H1 (cell line): ENCODE data around the gene GCAT. TPM values are rescaled to one million over a fixed set of nuclear protein-coding genes. Genes with fewer than 3 reads are reported as not detected.
A peak's percentile ranks its signal among the peaks of the same experiment; 100 is the strongest.

Experiments
- CTCF ChIA-PET: fragments of 300-600 bp; sonication (Branson Sonifier 250); formaldehyde crosslinking; loops from one replicate; lab custom pipeline; 2021; ENCODE audit not compliant: partially characterized antibody; lab: Charles Lee
- POLR2A ChIA-PET: fragments of 300-600 bp; sonication (Branson Sonifier 250); formaldehyde crosslinking; loops from one replicate; lab custom pipeline; 2021; ENCODE audit warnings: inconsistent platforms; ENCODE audit not compliant: partially characterized antibody; lab: Charles Lee
- DNase-seq, 2 experiments: peaks; one replicate each; pipeline versions ENCODE4 v3.0.0 to v3.0.0-alpha.2; 2010 to 2022; ENCODE audit warnings: low spot score in 2 of 2, low read depth in 1 of 2, mixed read lengths in 1 of 2
- FAIRE-seq: peaks from 2 replicates; lab custom pipeline; 2011; peaks lifted over from hg19 to GRCh38; lab: Jason Lieb, UNC
- H2AFZ ChIP-seq: 2 replicates; pipeline ENCODE4 v1.8.1; 2012; ENCODE audit warnings: low read length, inconsistent platforms
- H2AK5ac ChIP-seq: 2 replicates; pipeline ENCODE4 v1.6.1; 2013; ENCODE audit warnings: low read depth, low read length
- H2BK120ac ChIP-seq: replicated peaks from 2 replicates; pipeline ENCODE3; 2013; ENCODE audit warnings: low read depth, low read length, inconsistent platforms
- H2BK12ac ChIP-seq: 2 replicates; pipeline ENCODE4 v1.6.1; 2013; ENCODE audit warnings: low read depth, low read length
- H2BK15ac ChIP-seq: 2 replicates; pipeline ENCODE4 v1.6.1; 2013; ENCODE audit warnings: low read length
- H2BK20ac ChIP-seq: 2 replicates; pipeline ENCODE4 v1.6.1; 2013; ENCODE audit warnings: low read length
- H2BK5ac ChIP-seq: 2 replicates; pipeline ENCODE4 v1.6.1; 2013; ENCODE audit warnings: low read depth, low read length
- H3K14ac ChIP-seq: 2 replicates; pipeline ENCODE4 v1.6.1; 2013; ENCODE audit warnings: inconsistent platforms; ENCODE audit not compliant: insufficient read length
- H3K18ac ChIP-seq: 2 replicates; pipeline ENCODE4 v1.6.1; 2013; ENCODE audit warnings: low read length; ENCODE audit errors: extremely low read depth
- H3K23ac ChIP-seq: 2 replicates; pipeline ENCODE4 v1.6.1; 2013; ENCODE audit warnings: inconsistent platforms; ENCODE audit not compliant: insufficient read length
- H3K23me2 ChIP-seq: 2 replicates; pipeline ENCODE4 v1.6.1; 2013; ENCODE audit warnings: low read depth, low read length
- H3K27ac ChIP-seq: 2 replicates; pipeline ENCODE4 v1.6.1; 2011; ENCODE audit warnings: low read depth, low read length, inconsistent platforms
- H3K27me3 ChIP-seq, 4 experiments: replicated peaks in 1 of 4; 1 replicate in 1 of 4; 2 replicates in 3 of 4; pipeline versions ENCODE4 v1.6.1 to v1.8.1; 2011 to 2013; ENCODE audit warnings: low read length in 3 of 4, mild to moderate bottlenecking in 3 of 4, inconsistent platforms in 2 of 4, mixed read lengths in 2 of 4, moderate library complexity in 1 of 4; ENCODE audit not compliant: control insufficient read depth in 3 of 4, insufficient read depth in 3 of 4; ENCODE audit errors: extremely low read depth in 1 of 4
- H3K36me3 ChIP-seq, 4 experiments: 2 replicates each; pipeline versions ENCODE4 v1.6.1 to v1.8.1; 2011 to 2013; ENCODE audit warnings: mild to moderate bottlenecking in 4 of 4, low read length in 3 of 4, moderate library complexity in 2 of 4, control low read depth in 1 of 4, inconsistent platforms in 1 of 4; ENCODE audit not compliant: insufficient read depth in 4 of 4, control insufficient read depth in 2 of 4
- H3K4ac ChIP-seq: replicated peaks from 2 replicates; pipeline ENCODE3; 2013; ENCODE audit warnings: low read length, low read depth, mixed read lengths, inconsistent platforms; ENCODE audit not compliant: insufficient read length
- H3K4me1 ChIP-seq, 4 experiments: replicated peaks in 1 of 4; 1 replicate in 1 of 4; 2 replicates in 3 of 4; pipeline versions ENCODE4 v1.6.1 to v1.8.1; 2011 to 2013; ENCODE audit warnings: low read length in 3 of 4, inconsistent platforms in 2 of 4, mixed read lengths in 1 of 4; ENCODE audit not compliant: insufficient read depth in 4 of 4, control insufficient read depth in 3 of 4
- H3K4me2 ChIP-seq, 2 experiments: 2 replicates each; pipeline versions ENCODE4 v1.6.1 to v1.8.1; 2011 to 2013; ENCODE audit warnings: low read depth in 2 of 2, low read length in 2 of 2, control low read depth in 1 of 2, inconsistent platforms in 1 of 2, mild to moderate bottlenecking in 1 of 2; ENCODE audit not compliant: insufficient read depth in 1 of 2
- H3K4me3 ChIP-seq, 4 experiments: fragments of 200-600, 300-600 bp in 1 of 4; sonication (generic), shearing (Covaris generic), sonication (Bioruptor Twin) in 1 of 4; 2 replicates each; pipeline versions ENCODE4 v1.5.1 to v1.8.1; 2011 to 2016; ENCODE audit warnings: low read length in 4 of 4, low read depth in 3 of 4, control low read depth in 2 of 4, inconsistent platforms in 2 of 4, mild to moderate bottlenecking in 2 of 4, mixed read lengths in 1 of 4, moderate library complexity in 1 of 4; ENCODE audit not compliant: insufficient read depth in 2 of 4; ENCODE audit errors: extremely low read depth in 1 of 4
- H3K56ac ChIP-seq: replicated peaks from 2 replicates; pipeline ENCODE3; 2013; ENCODE audit warnings: low read depth, mild to moderate bottlenecking, mixed read lengths, low read length, inconsistent platforms; ENCODE audit not compliant: insufficient read length
- H3K79me1 ChIP-seq: 2 replicates; pipeline ENCODE4 v1.6.1; 2013; ENCODE audit warnings: low read depth, low read length, control low read depth
- H3K79me2 ChIP-seq, 2 experiments: 2 replicates each; pipeline versions ENCODE4 v1.6.1 to v1.8.1; 2012 to 2013; ENCODE audit warnings: low read length in 2 of 2, mild to moderate bottlenecking in 2 of 2, inconsistent platforms in 1 of 2; ENCODE audit not compliant: insufficient read depth in 2 of 2, control insufficient read depth in 1 of 2
- H3K9ac ChIP-seq, 4 experiments: replicated peaks in 1 of 4; 1 replicate in 1 of 4; 2 replicates in 3 of 4; pipeline versions ENCODE4 v1.6.1 to v1.8.1; 2011 to 2013; ENCODE audit warnings: low read depth in 3 of 4, low read length in 3 of 4, control low read depth in 2 of 4, mild to moderate bottlenecking in 2 of 4, moderate library complexity in 2 of 4, inconsistent platforms in 1 of 4; ENCODE audit errors: extremely low read depth in 1 of 4
- H3K9me3 ChIP-seq, 2 experiments: 2 replicates each; pipeline versions ENCODE4 v1.6.1 to v1.8.1; 2012 to 2013; ENCODE audit warnings: mild to moderate bottlenecking in 2 of 2, moderate library complexity in 2 of 2, control low read depth in 1 of 2, inconsistent platforms in 1 of 2, low read depth in 1 of 2, low read length in 1 of 2, mixed read lengths in 1 of 2; ENCODE audit not compliant: insufficient read depth in 2 of 2
- H4K20me1 ChIP-seq, 2 experiments: replicated peaks in 1 of 2; 2 replicates each; pipeline versions ENCODE3 to v1.8.1; 2011 to 2013; ENCODE audit warnings: inconsistent platforms in 2 of 2, low read length in 2 of 2, mild to moderate bottlenecking in 1 of 2; ENCODE audit not compliant: insufficient read depth in 2 of 2, control insufficient read depth in 1 of 2
- H4K5ac ChIP-seq: 2 replicates; pipeline ENCODE4 v1.6.1; 2013; ENCODE audit warnings: low read length, low read depth, mixed read lengths, inconsistent platforms; ENCODE audit not compliant: insufficient read length
- H4K8ac ChIP-seq: 2 replicates; pipeline ENCODE4 v1.8.0; 2013; ENCODE audit warnings: mild to moderate bottlenecking, moderate library complexity, low read length, inconsistent platforms; ENCODE audit not compliant: insufficient read depth; ENCODE audit errors: extremely low read depth
- H4K91ac ChIP-seq: replicated peaks from 2 replicates; pipeline ENCODE3; 2013; ENCODE audit warnings: low read length, mixed read lengths, inconsistent platforms; ENCODE audit not compliant: insufficient read length
- CBX8 ChIP-seq: fragments of 300-800, 300-1000 bp; sonication (generic); IDR thresholded peaks from 2 replicates; pipeline ENCODE4 v1.7.1; 2016; ENCODE audit warnings: low read depth, low read length, borderline replicate concordance
- EP300 ChIP-seq, 2 experiments: IDR thresholded peaks; 1 replicate in 1 of 2; 2 replicates in 1 of 2; pipeline ENCODE4 v1.6.1; 2011 to 2012; ENCODE audit warnings: low read depth in 2 of 2, low read length in 2 of 2, mild to moderate bottlenecking in 2 of 2, borderline replicate concordance in 1 of 2, inconsistent platforms in 1 of 2, moderate library complexity in 1 of 2
- GTF2F1 ChIP-seq: IDR thresholded peaks from 2 replicates; pipeline ENCODE4 v1.6.1; 2012; ENCODE audit warnings: low read depth, low read length, improper control_type of control experiment, borderline replicate concordance
- KDM4A ChIP-seq: IDR thresholded peaks from one replicate; pipeline ENCODE4 v1.7.1; 2012; ENCODE audit warnings: low read depth, mild to moderate bottlenecking, moderate library complexity, low read length, inconsistent platforms; ENCODE audit not compliant: severe bottlenecking
- PHF8 ChIP-seq: fragments of 200-600 bp; sonication (generic); conservative IDR thresholded peaks from 2 replicates; pipeline ENCODE4 v1.7.1; 2012; ENCODE audit warnings: low read depth, mild to moderate bottlenecking, inconsistent platforms, low read length, moderate library complexity
- POLR2AphosphoS5 ChIP-seq: IDR thresholded peaks from 2 replicates; pipeline ENCODE4 v1.6.1; 2011; ENCODE audit warnings: low read depth, low read length
- POU5F1 ChIP-seq: IDR thresholded peaks from 2 replicates; pipeline ENCODE4 v1.6.1; 2011; ENCODE audit warnings: low read depth, mild to moderate bottlenecking, low read length, moderate library complexity
- RFX5 ChIP-seq: IDR thresholded peaks from 2 replicates; pipeline ENCODE4 v1.6.1; 2011; ENCODE audit warnings: low read depth, low read length, improper control_type of control experiment, borderline replicate concordance
- RXRA ChIP-seq: IDR thresholded peaks from 2 replicates; pipeline ENCODE4 v1.6.1; 2011; ENCODE audit warnings: low read depth, mild to moderate bottlenecking, low read length, moderate library complexity; ENCODE audit not compliant: insufficient read depth
- SAP30 ChIP-seq: fragments of 300-600 bp; sonication (generic); IDR thresholded peaks from 2 replicates; pipeline ENCODE4 v1.7.1; 2012; ENCODE audit warnings: low read length, moderate library complexity, mild to moderate bottlenecking, inconsistent platforms; ENCODE audit not compliant: insufficient read depth, insufficient replicate concordance
- SP1 ChIP-seq: IDR thresholded peaks from 2 replicates; pipeline ENCODE4 v1.6.1; 2011; ENCODE audit warnings: low read depth, low read length
- TAF7 ChIP-seq: optimal IDR thresholded peaks from 2 replicates; pipeline ENCODE3; 2011; ENCODE audit warnings: low read depth, mild to moderate bottlenecking, inconsistent platforms, low read length, moderate library complexity, borderline replicate concordance
- TBP ChIP-seq: IDR thresholded peaks from 2 replicates; pipeline ENCODE4 v1.6.1; 2011; ENCODE audit warnings: low read depth, low read length, improper control_type of control experiment
- WGBS, 2 experiments: shearing (Covaris generic) in 1 of 2; methylation state at CpG; one replicate each; pipeline versions ENCODE4 v1.1.6 to v1.1.7; 2013 to 2015; ENCODE audit warnings: low lambda C conversion rate in 2 of 2, mixed read lengths in 2 of 2, inconsistent platforms in 1 of 2, low coverage in 1 of 2, missing lambda C conversion rate in 1 of 2; ENCODE audit not compliant: insufficient replicate concordance in 2 of 2, insufficient coverage in 1 of 2, insufficient read length in 1 of 2; ENCODE audit errors: extremely low coverage in 1 of 2, missing lambda C conversion rate in 1 of 2; 5-methylcytosine and 5-hydroxymethylcytosine counted together
- polyA plus RNA-seq, 7 experiments: library from polyadenylated mRNA; depleted of rRNA in 3 of 7; stranded (reverse) in 5 of 7; unstranded in 2 of 7; fragments of >200 nt in 5 of 7; fragments of 200-250 nt in 2 of 7; gene quantifications; 1 replicate in 5 of 7; 2 replicates in 1 of 7; 4 replicates in 1 of 7; pipeline versions ENCODE4 v1.2.1 to v1.2.3, GENCODE V29; 2011 to 2013; ENCODE audit warnings: missing spikeins in 2 of 7, mixed read lengths in 2 of 7
- total RNA-seq: library from RNA; stranded (reverse); fragmentation: NEBNext Ultra II Directional; extraction: Animal tissue kit (Norgen Biotek cat#: 25700); gene quantifications from 2 replicates; pipeline ENCODE4 v1.2.1, GENCODE V29; 2021

The GCAT gene
- total and polyA plus RNA-seq, 2 of the 8 experiments (the other 6 are each of a cell fraction or from before 2014, with no cell fraction given) = 24.3 to 47.5 TPM

DNA sequence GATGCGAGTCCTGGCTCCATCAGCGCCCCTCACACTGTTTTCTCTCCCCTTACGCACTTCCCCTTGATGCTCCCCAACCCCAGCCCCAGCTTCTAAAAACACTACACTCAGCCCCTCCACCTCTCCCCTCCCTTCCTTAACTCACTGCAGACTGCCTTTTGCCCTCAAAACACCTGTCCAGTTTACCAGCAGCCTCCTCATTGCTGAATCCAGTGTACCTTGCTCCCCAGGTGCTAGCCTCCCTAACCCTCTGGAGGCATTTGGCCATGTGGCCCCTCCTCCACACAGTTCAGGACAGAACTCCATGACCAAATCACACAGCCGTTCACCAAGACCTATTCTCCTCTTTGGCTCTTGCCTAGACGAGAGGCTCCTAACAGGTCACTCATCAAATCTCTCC is 12.6 kb downstream of the GCAT start:
- H3K9me3 ChIP-seq = no peaks in the 10 kb centered on the region
- H2AK5ac ChIP-seq = no peak overlapping the region
- H3K23me2 ChIP-seq = peaks cover 17% of the 10 kb centered on the region
- DNase-seq = no peak
- H3K4me1 ChIP-seq = peaks cover 5 to 40% (median 27%) of the 10 kb centered on the region in 4 experiments
- H3K56ac ChIP-seq = no peak overlapping the region
- no peak overlapping the region for H3K18ac ChIP-seq
- H2BK15ac ChIP-seq = peak overlapping the region; percentile 98; the same call in 1 of the 2 replicates
- H3K79me2 ChIP-seq = no peaks in the 10 kb centered on the region
- H2BK12ac ChIP-seq = peak overlapping the region; percentile 71; the same call in 1 of the 2 replicates
- H4K20me1 ChIP-seq = no peaks in the 10 kb centered on the region
- H3K9ac ChIP-seq = no peak overlapping the region
- H3K4me2 ChIP-seq = no peak overlapping the region
- H3K14ac ChIP-seq = no peak overlapping the region
- H3K4me3 ChIP-seq = no peak overlapping the region
- no peak overlapping the region for H4K91ac ChIP-seq
- ChIA-PET CTCF (interaction anchor here (1.0 to 7.7 kb wide), 6 partner anchors 12 to 52 kb away, joined by 3 to 80 read pairs (median 20); partner anchors contain the start of genes ANKRD54 and GCAT), POLR2A (interaction anchor here (1.9 to 6.2 kb wide), 4 partner anchors 9 to 41 kb away, joined by 5 to 142 read pairs (median 34); partner anchors contain the start of genes EIF3L and GCAT)
- no peak overlapping the region for H2BK5ac ChIP-seq
- peaks cover 8 to 39% (median 34%) of the 10 kb centered on the region in 4 experiments for H3K27me3 ChIP-seq
- H3K27ac ChIP-seq = no peak overlapping the region
- H4K8ac ChIP-seq = no peak overlapping the region
- H3K4ac ChIP-seq = no peak overlapping the region
- FAIRE-seq = no peak
- no peak overlapping the region for H3K23ac ChIP-seq
- H3K36me3 ChIP-seq = peaks cover 0 to 5% (median under 1%) of the 10 kb centered on the region in 4 experiments; a peak in 2 of 8 replicates
- H2BK120ac ChIP-seq = no peak overlapping the region
- H4K5ac ChIP-seq = no peak overlapping the region
- 90% methylated on average over 5 of the region's 5 CpGs; no CpG with 5 or more reads in 1 of the 2 experiments for WGBS, 2 experiments
- H2AFZ ChIP-seq = no peak overlapping the region
- no peaks in the 10 kb centered on the region for H3K79me1 ChIP-seq
- H2BK20ac ChIP-seq = 0 out of 2 replicates have a peak overlapping the region, but pooled peaks have one; percentile 18
- TF ChIP-seq CBX8 (no peak), TAF7 (no peak), SAP30 (no peak), KDM4A (no peak), RXRA (no peak), POLR2AphosphoS5 (no peak), EP300 (IDR thresholded peaks at IDR 0.05; ENCODE audit: borderline replicate concordance in 1 of 2, low read depth in 2 of 2, low read length in 2 of 2) (no peak), GTF2F1 (no peak), RFX5 (no peak), SP1 (no peak), TBP (no peak), POU5F1 (no peak), PHF8 (no peak)
